GM20000 (cell line): Measurements from ENCODE around the gene NRIP3.
A peak's percentile ranks its signal among the peaks of the same experiment; 100 is the strongest.

Experiments used
- DNase-seq: peaks from one replicate; pipeline ENCODE4 v3.0.0; 2012; ENCODE audit warnings: low spot score
- TF ChIP-seq, protein P1 (sequence below): IDR thresholded peaks from 2 replicates; pipeline ENCODE4 v1.5.1; 2012; ENCODE audit warnings: mild to moderate bottlenecking, control low read depth; ENCODE audit errors: extremely low read depth, missing control alignments

NRIP3 gene

DNA sequence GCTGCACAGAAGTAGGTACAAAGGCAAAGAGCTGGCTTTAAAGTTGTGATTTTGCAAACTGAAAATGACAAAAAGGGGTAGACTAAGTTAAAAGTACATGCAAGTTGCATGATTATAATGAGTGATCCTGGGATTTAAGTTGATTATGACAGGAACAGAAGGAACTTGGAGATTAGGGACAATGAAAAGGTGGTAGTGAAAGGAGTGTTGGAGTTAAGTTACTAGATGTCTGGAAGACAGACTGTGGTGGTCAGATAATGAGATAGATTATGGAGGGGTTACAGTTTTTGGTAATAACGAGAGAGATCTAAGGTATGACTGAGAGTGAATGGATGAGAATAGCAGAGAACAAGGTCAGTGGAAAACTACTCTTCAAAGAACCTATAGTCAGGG is 31.9 kb downstream of the NRIP3 start:
- TF ChIP-seq, protein P1, sequence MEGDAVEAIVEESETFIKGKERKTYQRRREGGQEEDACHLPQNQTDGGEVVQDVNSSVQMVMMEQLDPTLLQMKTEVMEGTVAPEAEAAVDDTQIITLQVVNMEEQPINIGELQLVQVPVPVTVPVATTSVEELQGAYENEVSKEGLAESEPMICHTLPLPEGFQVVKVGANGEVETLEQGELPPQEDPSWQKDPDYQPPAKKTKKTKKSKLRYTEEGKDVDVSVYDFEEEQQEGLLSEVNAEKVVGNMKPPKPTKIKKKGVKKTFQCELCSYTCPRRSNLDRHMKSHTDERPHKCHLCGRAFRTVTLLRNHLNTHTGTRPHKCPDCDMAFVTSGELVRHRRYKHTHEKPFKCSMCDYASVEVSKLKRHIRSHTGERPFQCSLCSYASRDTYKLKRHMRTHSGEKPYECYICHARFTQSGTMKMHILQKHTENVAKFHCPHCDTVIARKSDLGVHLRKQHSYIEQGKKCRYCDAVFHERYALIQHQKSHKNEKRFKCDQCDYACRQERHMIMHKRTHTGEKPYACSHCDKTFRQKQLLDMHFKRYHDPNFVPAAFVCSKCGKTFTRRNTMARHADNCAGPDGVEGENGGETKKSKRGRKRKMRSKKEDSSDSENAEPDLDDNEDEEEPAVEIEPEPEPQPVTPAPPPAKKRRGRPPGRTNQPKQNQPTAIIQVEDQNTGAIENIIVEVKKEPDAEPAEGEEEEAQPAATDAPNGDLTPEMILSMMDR = no peak
- DNase-seq = no peak

DNA sequence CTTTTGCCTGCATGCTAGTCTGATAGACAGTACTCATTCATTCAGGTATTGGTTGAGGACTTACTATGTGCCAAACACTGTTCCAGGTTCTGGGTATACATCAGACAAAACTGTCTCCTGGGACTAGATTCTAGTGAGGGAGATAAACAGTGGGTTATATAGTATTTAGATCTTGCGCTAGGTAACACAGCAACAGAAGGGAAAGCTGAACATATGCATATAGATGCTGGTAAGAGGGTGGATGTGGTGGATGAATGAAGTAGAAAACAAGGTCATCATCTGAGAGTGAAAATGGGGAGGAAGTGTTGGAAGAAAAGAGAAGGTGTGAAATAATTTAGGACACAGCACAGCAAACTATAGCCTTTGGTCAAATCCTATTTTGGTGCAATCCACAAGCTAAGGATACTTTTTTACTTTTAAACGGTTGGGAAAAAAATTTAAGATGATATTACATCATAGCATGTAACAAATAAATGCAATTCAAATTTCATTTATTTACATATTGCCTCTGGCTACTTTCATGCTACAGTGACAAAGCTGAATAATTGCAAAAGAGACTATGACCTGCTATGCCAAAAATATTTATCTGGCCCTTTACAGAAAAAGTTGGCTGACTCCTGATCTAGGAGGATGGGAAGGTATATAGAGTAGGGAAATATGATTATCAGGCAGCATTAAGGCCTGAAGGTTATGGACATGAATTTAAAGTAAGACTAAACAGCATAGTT is 32.4 kb downstream of the NRIP3 start:
- no peak for DNase-seq
- TF ChIP-seq, protein P1 = no peak

DNA sequence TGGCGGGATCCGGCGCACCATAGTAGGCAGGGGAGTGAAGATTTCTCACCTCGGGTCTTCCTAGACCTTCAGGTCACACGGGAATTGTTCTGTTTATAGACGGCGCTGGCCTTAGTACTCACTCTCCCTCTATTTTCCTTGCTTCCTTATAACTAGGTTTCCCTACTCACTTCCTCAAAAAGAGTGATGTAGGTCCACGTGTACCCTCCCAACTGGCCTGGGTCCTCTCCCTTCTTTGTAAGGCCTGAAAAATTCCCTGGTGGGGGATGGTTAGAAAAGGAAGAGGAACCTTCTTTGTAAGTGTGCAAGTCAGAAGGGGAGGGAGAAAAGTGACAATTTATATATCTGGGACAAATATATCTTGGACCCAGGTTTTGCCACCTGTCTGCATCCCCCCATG is 36.6 kb downstream of the NRIP3 start:
- no peak for DNase-seq
- TF ChIP-seq, protein P1 = no peak

DNA sequence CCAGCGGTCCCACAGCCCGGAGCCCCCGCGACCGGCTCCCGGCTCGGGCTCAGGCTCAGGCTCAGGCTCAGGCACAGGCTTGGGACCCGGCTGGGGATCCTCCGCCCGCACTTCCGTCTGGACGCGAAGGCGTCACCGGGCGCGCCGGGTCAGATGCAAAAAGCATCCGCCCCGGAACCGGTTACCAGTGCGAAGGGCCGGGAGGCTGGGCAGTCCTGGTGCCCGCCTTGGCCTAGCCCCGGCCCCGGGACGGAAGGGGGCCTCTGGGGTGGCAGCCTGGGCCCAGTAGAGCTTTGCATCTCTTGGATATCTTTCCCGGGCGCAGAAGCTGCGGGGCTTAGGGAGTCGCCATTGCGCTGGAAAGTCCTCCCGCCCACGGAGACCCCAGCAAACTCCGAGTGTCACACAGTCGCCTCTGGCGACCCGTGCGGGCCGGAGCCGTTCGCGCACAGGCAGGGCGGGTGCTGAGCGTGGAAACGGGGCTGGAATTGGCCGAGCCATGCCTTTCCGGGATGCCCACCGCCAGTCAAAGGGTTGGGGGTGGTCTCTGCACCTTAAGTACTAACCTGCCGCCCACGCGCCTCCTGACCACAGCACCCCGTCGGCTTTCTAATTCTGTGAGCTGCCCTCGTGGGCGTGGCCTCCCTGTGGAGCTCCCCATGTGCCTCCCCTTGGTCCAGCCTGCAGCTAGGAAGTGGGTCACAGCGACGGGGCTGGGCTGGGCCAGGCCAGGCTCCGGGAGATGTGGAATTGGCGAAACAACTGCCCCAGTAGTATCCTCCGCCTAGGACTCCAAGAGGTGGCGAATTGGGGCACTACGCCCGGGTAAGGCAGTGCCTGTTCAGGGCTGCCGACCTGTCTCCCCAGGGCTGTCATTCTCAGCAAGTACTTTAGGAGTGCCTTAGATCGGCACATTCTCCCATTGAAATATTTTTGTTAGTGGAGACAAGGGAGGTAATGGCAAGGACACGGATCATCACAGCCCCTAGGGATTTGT is 39.2 kb downstream of the NRIP3 start, which contains the start of gene TMEM9B:
Gene TMEM9B, minus strand, starts transcription at position 119 of the 997 bp plus-strand sequence. CDS start 129 bp downstream, outside the sequence.
- TF ChIP-seq, protein P1 = no peak
- DNase-seq = peak; percentile 92

DNA sequence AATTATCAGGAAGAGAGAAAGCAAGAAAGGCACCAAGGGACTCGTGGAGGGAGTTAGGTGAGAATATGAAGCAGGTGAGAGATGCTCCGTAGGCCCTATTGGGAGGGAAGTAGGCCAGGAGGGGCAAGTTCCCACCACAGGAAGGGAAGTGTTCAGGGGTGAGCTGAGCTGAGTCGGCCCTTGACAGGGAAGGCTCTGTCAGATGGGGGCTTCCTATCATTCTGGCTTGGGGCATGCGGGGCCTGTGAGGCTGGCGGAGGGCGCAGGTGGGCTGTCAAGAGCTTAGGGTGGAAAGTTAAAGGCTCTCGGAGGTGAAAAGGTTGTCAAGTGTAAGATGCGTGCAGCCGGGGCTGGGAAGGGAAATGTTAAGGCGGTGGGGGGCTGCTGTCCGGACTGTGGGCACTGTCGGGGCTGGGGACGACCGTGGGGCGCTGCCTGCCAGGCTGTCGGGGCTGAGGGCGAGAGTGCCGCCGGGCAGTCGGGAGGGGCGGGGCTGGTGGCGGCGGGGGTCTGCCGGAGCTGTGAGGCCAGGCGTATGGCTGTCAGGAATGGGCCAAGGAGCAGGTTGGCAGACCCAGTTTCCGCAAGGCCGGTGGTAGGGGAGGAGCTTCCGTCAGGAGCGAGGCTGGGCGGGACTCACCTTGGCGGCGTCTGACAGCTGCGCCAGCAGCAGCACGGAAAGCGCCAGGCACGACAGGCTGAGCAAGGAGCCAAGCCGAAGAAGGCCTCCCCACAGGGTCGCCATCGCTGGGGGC is 40.1 kb downstream of the NRIP3 start:
- TF ChIP-seq, protein P1 = no peak
- peak; percentile 88 for DNase-seq

DNA sequence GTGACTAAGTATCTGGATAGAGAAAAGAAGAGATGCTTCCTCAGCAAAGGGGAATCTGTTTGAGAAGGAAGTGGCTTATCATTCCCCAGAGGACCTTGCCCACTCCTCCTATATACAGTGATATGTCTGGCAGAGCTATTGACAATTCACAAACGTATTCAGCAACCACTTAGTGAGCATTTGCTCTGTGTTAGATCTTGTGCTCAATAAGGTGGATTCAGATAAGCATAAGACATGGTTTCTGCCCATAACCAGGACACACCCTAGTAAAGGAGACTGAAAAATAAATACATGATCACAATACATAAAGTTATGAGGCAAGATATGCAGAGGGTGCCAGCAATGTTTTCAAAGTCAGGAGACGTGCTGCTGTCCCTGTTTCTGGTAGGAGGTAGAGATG is 41.0 kb downstream of the NRIP3 start:
- DNase-seq = no peak
- TF ChIP-seq, protein P1 = no peak

DNA sequence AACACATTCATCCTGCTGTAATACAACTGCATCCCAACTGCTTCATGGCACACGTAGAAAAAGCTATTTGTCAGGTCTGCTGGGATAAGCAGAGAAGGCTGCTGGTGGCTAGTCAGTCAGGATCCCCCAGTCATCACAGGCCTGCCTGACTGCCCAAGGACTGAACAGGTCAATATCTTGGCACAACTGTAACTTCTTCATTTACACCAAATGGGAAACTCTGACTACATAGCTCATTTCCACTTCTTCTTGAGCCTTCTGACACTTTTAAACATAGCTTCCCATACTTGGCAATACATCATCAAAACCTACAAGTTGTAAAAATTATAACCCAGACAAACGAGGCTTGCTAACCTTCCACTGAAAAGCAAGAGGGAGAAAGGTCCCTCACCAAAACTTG is 42.4 kb downstream of the NRIP3 start:
- TF ChIP-seq, protein P1 = no peak
- no peak for DNase-seq
